Endothelial cell of umbilical vein (primary cell): ENCODE measurements around the gene SLC26A2. TPM values are rescaled to one million over a fixed set of nuclear protein-coding genes. Genes with fewer than 3 reads are reported as not detected.

Experiments used
- BruUV-seq: library from RNA; stranded (reverse); fragments of 400-500 nt; replicated peaks from 2 replicates; lab custom pipeline; 2021; lab: Mats Ljungman, UMichigan
- CTCF ChIA-PET: fragments of 300-600, 350-600 bp; sonication (Branson Sonifier 250); formaldehyde crosslinking; loops from one replicate; lab custom pipeline; 2021; ENCODE audit warnings: antibody characterized with exemption, inconsistent platforms; lab: Charles Lee
- POLR2A ChIA-PET: fragments of 300-600, 350-600 bp; sonication (Branson Sonifier 250); formaldehyde crosslinking; loops from one replicate; lab custom pipeline; 2021; ENCODE audit warnings: antibody characterized with exemption, inconsistent platforms; lab: Charles Lee
- DNase-seq: peaks from one replicate; pipeline ENCODE4 v3.0.0-alpha.2; 2011; ENCODE audit warnings: low read depth, low spot score
- FAIRE-seq: peaks from 2 replicates; lab custom pipeline; 2011; peaks lifted over from hg19 to GRCh38; lab: Jason Lieb, UNC
- H2AFZ ChIP-seq: 2 replicates; pipeline ENCODE4 v1.6.0; 2012; ENCODE audit warnings: low read depth, low read length, control low read depth, inconsistent platforms
- H3K27ac ChIP-seq: 2 replicates; pipeline ENCODE4 v1.5.1; 2011; ENCODE audit warnings: low read depth, mild to moderate bottlenecking, control low read depth, low read length, moderate library complexity; ENCODE audit not compliant: insufficient read depth
- H3K27me3 ChIP-seq, 2 experiments: 2 replicates each; pipeline versions ENCODE4 v1.6.0 to v1.6.1; 2011; ENCODE audit warnings: low read length in 2 of 2, mixed read lengths in 1 of 2; ENCODE audit not compliant: control insufficient read depth in 2 of 2, insufficient read depth in 2 of 2
- H3K36me3 ChIP-seq, 2 experiments: 2 replicates in 1 of 2; 3 replicates in 1 of 2; pipeline ENCODE4 v1.5.1; 2011; ENCODE audit warnings: low read length in 2 of 2, mild to moderate bottlenecking in 1 of 2, moderate library complexity in 1 of 2; ENCODE audit not compliant: control insufficient read depth in 2 of 2, insufficient read depth in 2 of 2; ENCODE audit errors: extremely low read depth in 1 of 2
- H3K4me1 ChIP-seq: 3 replicates; pipeline ENCODE4 v1.5.1; 2011; ENCODE audit warnings: mild to moderate bottlenecking, low read length; ENCODE audit not compliant: control insufficient read depth, insufficient read depth; ENCODE audit errors: extremely low read depth
- H3K4me2 ChIP-seq: 2 replicates; pipeline ENCODE4 v1.6.1; 2011; ENCODE audit warnings: low read length, control low read depth, mixed read lengths; ENCODE audit not compliant: insufficient read depth
- H3K4me3 ChIP-seq, 3 experiments: fragments of 200-600 bp in 1 of 3; sonication (generic), shearing (Covaris generic) in 1 of 3; replicated peaks in 1 of 3; 2 replicates each; pipeline ENCODE4 v1.5.1; 2011 to 2016; ENCODE audit warnings: control low read depth in 3 of 3, low read length in 3 of 3, mild to moderate bottlenecking in 2 of 3, inconsistent platforms in 1 of 3, low read depth in 1 of 3, moderate library complexity in 1 of 3; ENCODE audit not compliant: insufficient read depth in 1 of 3
- H3K79me2 ChIP-seq: 2 replicates; pipeline ENCODE4 v1.6.0; 2012; ENCODE audit warnings: low read length, inconsistent platforms; ENCODE audit not compliant: control insufficient read depth, insufficient read depth
- H3K9ac ChIP-seq: replicated peaks from 2 replicates; pipeline ENCODE3; 2011; ENCODE audit warnings: low read length, control low read depth; ENCODE audit not compliant: insufficient read depth; ENCODE audit errors: extremely low read depth
- H3K9me1 ChIP-seq: replicated peaks from 3 replicates; pipeline ENCODE4 v1.6.0; 2011; ENCODE audit warnings: mild to moderate bottlenecking, low read length; ENCODE audit not compliant: control insufficient read depth, insufficient read depth; ENCODE audit errors: extremely low read depth
- H3K9me3 ChIP-seq: replicated peaks from 2 replicates; pipeline ENCODE4 v1.5.1; 2012; ENCODE audit warnings: low read length, inconsistent platforms; ENCODE audit not compliant: control insufficient read depth, insufficient read depth
- H4K20me1 ChIP-seq: replicated peaks from 2 replicates; pipeline ENCODE3; 2011; ENCODE audit warnings: mild to moderate bottlenecking, low read length; ENCODE audit not compliant: control insufficient read depth, insufficient read depth; ENCODE audit errors: extremely low read depth
- EZH2 ChIP-seq: IDR thresholded peaks from 2 replicates; pipeline ENCODE4 v1.6.1; 2012; ENCODE audit warnings: borderline replicate concordance, low read depth, mild to moderate bottlenecking, moderate library complexity, low read length, inconsistent platforms; ENCODE audit not compliant: severe bottlenecking
- FOS ChIP-seq: IDR thresholded peaks from 2 replicates; pipeline ENCODE4 v1.6.1; 2011; ENCODE audit warnings: mild to moderate bottlenecking, low read length, moderate library complexity, borderline replicate concordance; ENCODE audit not compliant: insufficient read depth
- GATA2 ChIP-seq: IDR thresholded peaks from 2 replicates; pipeline ENCODE4 v1.7.0; 2011; ENCODE audit warnings: low read depth, mild to moderate bottlenecking, moderate library complexity, mixed read lengths, low read length; ENCODE audit not compliant: insufficient read length, insufficient read depth
- JUN ChIP-seq: IDR thresholded peaks from 2 replicates; pipeline ENCODE4 v1.6.1; 2011; ENCODE audit warnings: borderline replicate concordance, low read depth; ENCODE audit not compliant: insufficient read length, insufficient read depth
- MYC ChIP-seq: IDR thresholded peaks from one replicate; pipeline ENCODE4 v1.6.1; 2011; ENCODE audit warnings: mild to moderate bottlenecking, low read depth, low read length
- POLR2A ChIP-seq: IDR thresholded peaks from 2 replicates; pipeline ENCODE4 v1.6.1; 2012; ENCODE audit warnings: low read depth, mild to moderate bottlenecking, control low read depth, low read length
- POLR2AphosphoS5 ChIP-seq: IDR thresholded peaks from 2 replicates; pipeline ENCODE4 v1.6.1; 2012; ENCODE audit warnings: low read depth, mild to moderate bottlenecking, control low read depth, low read length, moderate library complexity; ENCODE audit not compliant: insufficient read depth
- dilution Hi-C: fragments of 300-500 bp; cut with MboI; formaldehyde crosslinking; loops from one replicate; pipeline ENCODE4 v1.15.0; 2019; ENCODE audit warnings: low sequenced_read_pairs; ENCODE audit not compliant: extremely low pct_ligation_motif_present
- intact Hi-C: fragments of 100-400 bp; cut with micrococcal nuclease; formaldehyde crosslinking; loops from one replicate; pipeline ENCODE4 v1.10.0; 2022
- polyA plus RNA-seq, 4 experiments: library from polyadenylated mRNA; depleted of rRNA in 3 of 4; stranded (reverse) in 3 of 4; unstranded in 1 of 4; fragments of >200 nt; gene quantifications; 2 replicates each; pipeline versions ENCODE4 v1.2.1 to v1.2.3, GENCODE V29; 2011 to 2012; ENCODE audit warnings: missing spikeins in 1 of 4
- total RNA-seq: library from RNA; stranded (reverse); gene quantifications from 2 replicates; pipeline ENCODE4 v1.2.3, GENCODE V29; 2021
- TF ChIP-seq, protein P1 (sequence below), 2 donors: IDR thresholded peaks; 1 replicate in 1 of 2; 2 replicates in 1 of 2; pipeline ENCODE4 v1.5.1; 2011; ENCODE audit warnings: low read length in 2 of 2, mild to moderate bottlenecking in 2 of 2, moderate library complexity in 2 of 2, control low read depth in 1 of 2, inconsistent platforms in 1 of 2, low read depth in 1 of 2; ENCODE audit not compliant: insufficient read depth in 1 of 2; ENCODE audit errors: extremely low read depth in 1 of 2
- TF ChIP-seq, protein P2 (sequence below): IDR thresholded peaks from 2 replicates; pipeline ENCODE4 v1.6.1; 2011; ENCODE audit not compliant: insufficient read depth, insufficient read length

SLC26A2 gene
- total and polyA plus RNA-seq, 2 donors (not counting 3 experiments of a cell fraction or from before 2014, with no cell fraction given) = 5.9 to 16.8 TPM

DNA sequence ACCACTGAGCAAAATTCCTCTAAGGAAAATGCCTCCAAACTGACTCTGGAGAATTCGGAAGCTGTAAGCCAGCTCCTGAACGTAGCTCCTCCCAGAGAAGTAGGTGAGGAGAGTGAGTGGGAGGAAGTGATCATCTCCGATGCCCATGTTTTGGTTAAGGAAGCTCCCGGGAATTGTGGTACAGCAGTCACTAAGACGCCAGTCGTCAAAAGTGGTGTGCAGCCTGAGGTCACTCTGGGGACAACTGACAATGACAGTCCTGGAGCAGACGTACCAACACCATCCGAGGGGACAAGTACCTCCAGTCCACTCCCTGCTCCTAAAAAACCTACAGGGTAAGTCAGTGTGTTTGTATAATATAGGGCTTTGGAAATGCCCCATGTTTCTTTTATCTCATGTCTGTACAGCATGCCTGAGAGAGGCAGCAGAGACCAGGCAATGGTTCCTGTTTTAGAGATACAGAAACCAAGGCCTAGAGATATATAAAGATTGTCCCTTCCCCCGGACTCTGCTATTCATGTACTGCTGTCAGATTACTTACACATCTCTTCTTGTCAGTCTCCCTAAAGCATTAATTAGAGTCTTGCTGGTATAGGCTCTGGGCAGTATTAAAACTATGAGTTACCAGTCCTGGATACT lies 63.9 kb downstream of the SLC26A2 start:
- H4K20me1 ChIP-seq = no peaks in the 10 kb centered on the region
- DNase-seq (no peak), FAIRE-seq (no peak)
- ChIA-PET POLR2A (no interaction called here), CTCF (interaction anchor here (2.8 kb wide), 1 partner anchor 18 kb away, joined by 16 read pairs; no protein-coding TSS in a partner anchor)
- H2AFZ ChIP-seq = no peak overlapping the region
- no peaks in the 10 kb centered on the region for H3K9me3 ChIP-seq
- no peak overlapping the region for H3K27ac ChIP-seq
- H3K36me3 ChIP-seq = peaks cover 17 to 18% of the 10 kb centered on the region in 2 experiments
- no peak overlapping the region for H3K4me2 ChIP-seq
- H3K79me2 ChIP-seq = peaks cover 4% of the 10 kb centered on the region
- intact Hi-C loops (no loop called here), dilution Hi-C loops (no loop called here)
- TF ChIP-seq MYC (no peak), FOS (no peak), EZH2 (no peak), POLR2AphosphoS5 (no peak), POLR2A (no peak), JUN (no peak), GATA2 (no peak)
- TF ChIP-seq, protein P1, sequence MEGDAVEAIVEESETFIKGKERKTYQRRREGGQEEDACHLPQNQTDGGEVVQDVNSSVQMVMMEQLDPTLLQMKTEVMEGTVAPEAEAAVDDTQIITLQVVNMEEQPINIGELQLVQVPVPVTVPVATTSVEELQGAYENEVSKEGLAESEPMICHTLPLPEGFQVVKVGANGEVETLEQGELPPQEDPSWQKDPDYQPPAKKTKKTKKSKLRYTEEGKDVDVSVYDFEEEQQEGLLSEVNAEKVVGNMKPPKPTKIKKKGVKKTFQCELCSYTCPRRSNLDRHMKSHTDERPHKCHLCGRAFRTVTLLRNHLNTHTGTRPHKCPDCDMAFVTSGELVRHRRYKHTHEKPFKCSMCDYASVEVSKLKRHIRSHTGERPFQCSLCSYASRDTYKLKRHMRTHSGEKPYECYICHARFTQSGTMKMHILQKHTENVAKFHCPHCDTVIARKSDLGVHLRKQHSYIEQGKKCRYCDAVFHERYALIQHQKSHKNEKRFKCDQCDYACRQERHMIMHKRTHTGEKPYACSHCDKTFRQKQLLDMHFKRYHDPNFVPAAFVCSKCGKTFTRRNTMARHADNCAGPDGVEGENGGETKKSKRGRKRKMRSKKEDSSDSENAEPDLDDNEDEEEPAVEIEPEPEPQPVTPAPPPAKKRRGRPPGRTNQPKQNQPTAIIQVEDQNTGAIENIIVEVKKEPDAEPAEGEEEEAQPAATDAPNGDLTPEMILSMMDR (IDR thresholded peaks at IDR 0.05; ENCODE audit: extremely low read depth in 1 of 2, insufficient read depth in 1 of 2, low read depth in 1 of 2, low read length in 2 of 2) = no peak
- TF ChIP-seq, protein P2, sequence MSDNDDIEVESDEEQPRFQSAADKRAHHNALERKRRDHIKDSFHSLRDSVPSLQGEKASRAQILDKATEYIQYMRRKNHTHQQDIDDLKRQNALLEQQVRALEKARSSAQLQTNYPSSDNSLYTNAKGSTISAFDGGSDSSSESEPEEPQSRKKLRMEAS = no peak
- BruUV-seq = no TSS peak
- no peaks in the 10 kb centered on the region for H3K9me1 ChIP-seq
- H3K4me1 ChIP-seq = peaks cover 32% of the 10 kb centered on the region
- no peaks in the 10 kb centered on the region for H3K27me3 ChIP-seq
- no peak overlapping the region for H3K9ac ChIP-seq
- no peak overlapping the region for H3K4me3 ChIP-seq
